ENCODE results near the gene CTRL. TPM values are rescaled to one million over a fixed set of nuclear protein-coding genes. Genes with fewer than 3 reads are reported as not detected.
A peak's percentile ranks its signal among the peaks of the same experiment; 100 is the strongest.

Gene CTRL
- total RNA-seq, 2 donors from 2014 or later, result 0.54 to 2.5 TPM

DNA sequence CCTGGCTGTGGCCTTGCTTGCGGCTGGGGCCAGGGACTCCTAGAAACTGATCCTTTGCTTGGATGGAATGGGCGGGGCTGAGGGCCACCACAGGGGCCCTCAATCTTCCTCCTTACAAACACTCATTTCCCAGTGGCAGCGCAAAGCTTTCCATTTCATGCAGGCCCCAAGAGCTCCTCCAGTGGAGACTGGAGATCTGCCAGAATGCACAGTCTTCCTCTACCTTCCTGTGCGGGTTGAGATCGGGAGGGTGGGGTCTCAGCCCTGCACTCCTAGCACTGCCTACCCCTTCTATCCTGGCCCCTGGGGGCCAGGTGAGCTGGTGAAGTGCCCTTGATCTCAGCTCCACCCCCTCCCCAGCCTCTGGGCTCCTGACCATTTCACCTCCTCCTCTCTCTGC is 45.3 kb downstream of the CTRL start:
- DNase-seq (ENCODE audit: low spot score) (no peak), ATAC-seq (ENCODE audit: insufficient number of reproducible peaks, low FRiP score, low read depth) (no peak)
- Histone ChIP-seq H3K4me3 (no peak overlapping the region), H3K4me1 (ENCODE audit: control insufficient read depth in 1 of 2, low read depth in 2 of 2) (peaks cover 4 to 17% of the 10 kb centered on the region in 2 donors), H3K27me3 (replicated peaks; ENCODE audit: insufficient read depth) (no peaks in the 10 kb centered on the region), H3K36me3 (peaks cover 15% of the 10 kb centered on the region), H3K9me3 (no peaks in the 10 kb centered on the region), H3K27ac (no peak overlapping the region)
- TF ChIP-seq, protein P1, sequence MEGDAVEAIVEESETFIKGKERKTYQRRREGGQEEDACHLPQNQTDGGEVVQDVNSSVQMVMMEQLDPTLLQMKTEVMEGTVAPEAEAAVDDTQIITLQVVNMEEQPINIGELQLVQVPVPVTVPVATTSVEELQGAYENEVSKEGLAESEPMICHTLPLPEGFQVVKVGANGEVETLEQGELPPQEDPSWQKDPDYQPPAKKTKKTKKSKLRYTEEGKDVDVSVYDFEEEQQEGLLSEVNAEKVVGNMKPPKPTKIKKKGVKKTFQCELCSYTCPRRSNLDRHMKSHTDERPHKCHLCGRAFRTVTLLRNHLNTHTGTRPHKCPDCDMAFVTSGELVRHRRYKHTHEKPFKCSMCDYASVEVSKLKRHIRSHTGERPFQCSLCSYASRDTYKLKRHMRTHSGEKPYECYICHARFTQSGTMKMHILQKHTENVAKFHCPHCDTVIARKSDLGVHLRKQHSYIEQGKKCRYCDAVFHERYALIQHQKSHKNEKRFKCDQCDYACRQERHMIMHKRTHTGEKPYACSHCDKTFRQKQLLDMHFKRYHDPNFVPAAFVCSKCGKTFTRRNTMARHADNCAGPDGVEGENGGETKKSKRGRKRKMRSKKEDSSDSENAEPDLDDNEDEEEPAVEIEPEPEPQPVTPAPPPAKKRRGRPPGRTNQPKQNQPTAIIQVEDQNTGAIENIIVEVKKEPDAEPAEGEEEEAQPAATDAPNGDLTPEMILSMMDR (IDR thresholded peaks at IDR 0.05), result no peak

DNA sequence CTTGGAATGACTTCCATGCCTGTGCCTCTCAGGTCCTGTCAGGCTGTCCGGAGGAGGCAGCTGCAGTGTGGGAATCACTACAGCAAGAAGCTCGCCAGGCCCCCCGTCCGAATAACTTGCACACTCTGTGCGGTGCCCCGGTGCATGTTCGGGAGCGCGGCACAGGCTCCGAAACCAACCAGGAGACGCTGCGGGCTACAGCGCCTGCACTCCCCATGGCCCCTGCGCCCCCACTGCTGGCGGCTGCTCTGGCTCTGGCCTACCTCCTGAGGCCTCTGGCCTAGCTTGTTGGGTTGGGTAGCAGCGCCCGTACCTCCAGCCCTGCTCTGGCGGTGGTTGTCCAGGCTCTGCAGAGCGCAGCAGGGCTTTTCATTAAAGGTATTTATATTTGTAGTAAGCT is 45.7 kb downstream of the CTRL start:
- no peak for ATAC-seq (ENCODE audit: insufficient number of reproducible peaks, low FRiP score, low read depth)
- Histone ChIP-seq H3K4me3 (no peak overlapping the region), H3K27ac (no peak overlapping the region), H3K9me3 (no peaks in the 10 kb centered on the region), H3K36me3 (peaks cover 19% of the 10 kb centered on the region), H3K4me1 (ENCODE audit: control insufficient read depth in 1 of 2, low read depth in 2 of 2) (peaks cover 4 to 17% of the 10 kb centered on the region in 2 donors), H3K27me3 (replicated peaks; ENCODE audit: insufficient read depth) (no peaks in the 10 kb centered on the region)
- TF ChIP-seq, protein P1 (IDR thresholded peaks at IDR 0.05), result no peak
- no peak for DNase-seq (ENCODE audit: low spot score)

- no peaks in the 10 kb centered on the region for H3K9me3 ChIP-seq
- H3K36me3 ChIP-seq, result peaks cover 23% of the 10 kb centered on the region
- peaks cover 4 to 17% of the 10 kb centered on the region in 2 donors for H3K4me1 ChIP-seq (ENCODE audit: control insufficient read depth in 1 of 2, low read depth in 2 of 2)
- H3K4me3 ChIP-seq, result no peak overlapping the region
- TF ChIP-seq, protein P1 (IDR thresholded peaks at IDR 0.05), result no peak
- peak overlapping the region; percentile 45 to 69 for H3K27ac ChIP-seq
- H3K27me3 ChIP-seq (replicated peaks; ENCODE audit: insufficient read depth), result no peaks in the 10 kb centered on the region
- DNase-seq (ENCODE audit: low spot score) (no peak), ATAC-seq (ENCODE audit: insufficient number of reproducible peaks, low FRiP score, low read depth) (no peak)
These were observed 46.1 kb downstream of the CTRL start for GRCh38 chr16:67885545-67885944.

DNA sequence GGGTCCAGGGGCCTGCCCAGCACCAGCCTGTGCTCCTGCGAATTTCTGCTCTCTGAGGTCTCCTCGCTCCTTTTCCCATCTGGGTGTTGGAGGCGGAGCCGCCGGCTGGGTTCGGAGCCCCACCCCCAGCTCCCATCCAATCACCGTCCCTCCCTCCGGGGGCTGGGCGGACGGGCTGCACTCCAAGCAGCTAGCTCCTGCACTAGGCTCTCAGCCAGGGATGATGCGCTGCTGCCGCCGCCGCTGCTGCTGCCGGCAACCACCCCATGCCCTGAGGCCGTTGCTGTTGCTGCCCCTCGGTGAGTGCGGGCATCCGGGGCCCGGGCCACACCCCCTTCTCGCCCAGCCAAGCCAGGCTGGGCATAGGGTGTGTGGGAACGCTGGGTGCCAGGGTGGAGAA is 47.0 kb downstream of the CTRL start, which contains the start of gene NRN1L:
TSS of gene NRN1L (plus strand) at position 202 of the 400 bp plus-strand sequence. CDS start at position 221, 19 bp downstream.
- H3K27ac ChIP-seq, result peak within 1 kb of the TSS; percentile 45 to 69
- ATAC-seq (ENCODE audit: insufficient number of reproducible peaks, low FRiP score, low read depth) (peak; percentile 72), DNase-seq (ENCODE audit: low spot score) (peak; percentile 55)
- TF ChIP-seq, protein P1 (IDR thresholded peaks at IDR 0.05), result no peak
- no peaks in the 10 kb centered on the region for H3K9me3 ChIP-seq
- no peaks in the 10 kb centered on the region for H3K27me3 ChIP-seq (replicated peaks; ENCODE audit: insufficient read depth)
- peaks cover 4 to 17% of the 10 kb centered on the region in 2 donors for H3K4me1 ChIP-seq (ENCODE audit: control insufficient read depth in 1 of 2, low read depth in 2 of 2)
- H3K36me3 ChIP-seq, result peaks cover 31% of the 10 kb centered on the region
- H3K4me3 ChIP-seq, result peak within 1 kb of the TSS; percentile 66

DNA sequence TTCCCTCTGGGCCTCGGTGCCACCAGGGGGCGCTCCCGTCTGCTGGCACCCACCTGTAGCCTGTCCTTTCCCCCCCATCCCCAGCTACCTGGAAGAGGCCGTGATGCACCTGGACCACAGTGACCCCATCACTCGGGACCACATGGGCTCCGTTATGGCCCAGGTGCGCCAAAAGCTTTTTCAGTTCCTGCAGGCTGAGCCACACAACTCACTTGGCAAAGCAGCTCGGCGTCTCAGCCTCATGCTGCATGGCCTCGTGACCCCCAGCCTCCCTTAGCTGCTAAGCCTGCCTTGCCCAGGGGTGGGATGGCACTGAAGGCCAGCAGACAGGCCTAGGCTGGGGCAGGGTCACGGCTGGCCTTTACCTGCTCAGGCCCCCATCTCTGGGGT is 47.8 kb downstream of the CTRL start:
- Histone ChIP-seq H3K27ac (peak overlapping the region; percentile 45 to 56), H3K4me1 (ENCODE audit: control insufficient read depth in 1 of 2, low read depth in 2 of 2) (peaks cover 4 to 17% of the 10 kb centered on the region in 2 donors), H3K36me3 (peaks cover 39% of the 10 kb centered on the region), H3K4me3 (no peak overlapping the region), H3K9me3 (no peaks in the 10 kb centered on the region), H3K27me3 (replicated peaks; ENCODE audit: insufficient read depth) (no peaks in the 10 kb centered on the region)
- DNase-seq (ENCODE audit: low spot score) (no peak), ATAC-seq (ENCODE audit: insufficient number of reproducible peaks, low FRiP score, low read depth) (no peak)
- TF ChIP-seq, protein P1 (IDR thresholded peaks at IDR 0.05), result peak; percentile 89

Measured in thoracic aorta (tissue), 2 donors.